Stimulated activated CD4-positive, alpha-beta T cell treated with anti-CD3 and anti-CD28 coated beads, Interleukin-15, amount 100 ng/mL, for 48 hours (primary cell): Measurements from ENCODE around the gene CNTLN.
A peak's percentile ranks its signal among the peaks of the same experiment; 100 is the strongest.
"Not testable (repeated sequence)": the region's sequence is repeated elsewhere in the genome, so short reads cannot be mapped to it uniquely, and the experiment has no call there.

ENCODE experiments used
- DNase-seq, 2 donors: peaks; one replicate each; pipeline ENCODE4 v3.0.0-alpha.2; 2020; ENCODE audit warnings: low read depth in 2 of 2

Gene CNTLN

DNA sequence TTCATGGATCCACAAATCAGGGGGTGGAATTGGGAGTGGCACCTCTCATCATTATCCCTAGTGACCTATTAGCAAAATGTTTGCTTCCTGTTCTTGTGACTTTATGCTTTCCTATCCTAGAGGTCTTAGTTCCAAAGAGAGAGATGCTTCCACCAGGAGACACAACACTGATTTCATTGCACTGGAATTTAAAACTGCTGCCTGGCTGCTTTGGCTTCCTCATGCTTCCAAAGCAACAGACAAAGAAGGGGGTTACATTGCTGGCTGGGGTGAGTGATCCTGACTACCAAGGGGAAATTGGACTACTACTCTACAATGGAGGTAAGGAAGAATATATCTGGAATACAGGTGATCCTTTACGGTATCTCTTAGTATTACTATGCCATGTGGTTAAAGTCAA is 374.9 kb downstream of the CNTLN start:
- no peak for DNase-seq

DNA sequence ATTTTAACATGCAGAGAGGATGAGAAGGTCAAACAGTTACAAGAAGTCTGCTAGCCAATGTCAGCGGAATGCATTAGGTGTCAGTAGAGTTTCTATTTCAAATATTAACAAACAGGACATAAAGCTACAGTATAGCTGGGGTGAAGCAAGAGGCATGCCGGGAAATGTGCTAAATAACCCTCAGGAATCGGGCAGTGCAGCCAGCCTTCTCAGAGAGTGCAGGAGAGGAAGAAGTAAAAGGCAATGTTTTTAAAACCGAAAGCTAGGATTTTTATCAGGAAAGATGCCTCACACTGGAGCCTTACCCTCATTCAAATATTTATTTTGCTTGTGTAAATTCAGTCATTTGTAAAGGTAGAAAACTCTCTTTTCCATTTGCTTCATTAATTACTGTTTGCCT is 384.9 kb downstream of the CNTLN start:
- no peak for DNase-seq

DNA sequence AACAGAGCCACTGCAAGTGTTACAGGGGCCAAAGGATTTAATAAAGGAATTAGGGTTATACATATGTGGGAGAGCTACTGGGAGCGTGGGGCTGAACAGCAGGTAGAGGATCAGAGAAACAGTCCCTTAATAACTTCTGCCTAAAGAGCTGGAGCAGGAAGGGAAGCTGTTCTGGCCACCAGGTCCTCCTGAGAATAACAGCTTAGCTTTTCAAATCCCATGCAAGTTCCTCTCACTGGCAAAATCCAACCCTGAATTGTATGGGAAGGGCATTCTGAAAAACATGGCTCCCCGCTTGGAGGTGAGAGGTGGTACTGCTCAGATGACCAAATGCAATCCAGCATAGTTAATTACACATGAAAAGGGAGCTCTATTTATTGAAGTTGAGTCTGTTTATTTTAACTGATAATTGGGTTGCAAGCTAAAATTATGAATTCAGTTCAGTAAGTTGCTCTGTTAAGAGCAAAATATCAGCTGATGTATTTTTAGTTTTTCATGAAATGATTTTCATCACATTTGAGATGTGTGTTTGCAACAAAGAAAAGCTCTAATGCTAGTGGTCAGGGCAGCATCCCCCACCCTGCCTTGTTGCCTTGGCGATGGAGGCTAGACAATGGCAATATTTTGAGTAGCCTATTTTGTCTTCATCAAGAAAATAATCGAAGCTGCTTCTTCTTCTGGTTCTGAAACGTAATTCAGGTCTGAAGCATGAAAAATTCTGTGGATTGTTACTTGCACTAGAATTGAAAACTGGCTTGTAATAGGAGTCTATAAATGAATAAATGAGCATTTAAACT is 385.6 kb downstream of the CNTLN start:
- no peak for DNase-seq

DNA sequence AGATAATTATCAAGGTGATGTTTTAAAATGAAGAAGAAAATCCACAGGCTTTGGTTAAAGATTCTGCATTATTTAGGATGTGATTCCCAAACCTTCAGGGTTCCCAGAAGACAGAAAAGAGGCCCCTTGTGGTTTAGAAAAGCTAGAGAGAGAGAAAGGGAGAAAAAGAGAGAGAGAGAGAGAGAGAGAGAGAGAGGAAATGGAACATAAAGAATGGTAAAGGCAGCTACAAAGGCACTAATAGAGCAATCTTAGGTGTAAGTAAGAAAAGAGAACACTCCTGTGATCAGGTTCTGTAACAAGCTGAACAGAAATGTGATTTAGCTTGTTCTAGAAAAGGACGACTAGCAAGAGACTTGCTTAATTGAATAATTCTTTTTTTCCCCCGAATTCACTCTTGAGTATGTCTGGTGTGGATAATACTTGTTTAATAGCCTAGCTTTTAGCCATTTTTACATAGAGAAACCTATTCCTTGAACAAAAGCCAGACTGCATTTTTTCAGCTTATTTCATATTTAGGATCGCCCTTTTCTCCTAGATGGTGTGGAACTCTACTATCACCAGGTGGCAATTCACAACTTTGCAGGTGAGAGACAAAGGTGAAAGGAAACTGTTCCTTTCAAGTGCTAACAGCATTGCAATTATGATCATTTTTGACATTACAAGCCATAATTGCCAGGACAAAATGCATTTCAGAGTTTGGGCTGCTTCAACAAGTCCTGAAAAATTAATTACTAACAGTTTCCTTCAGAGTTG is 386.4 kb downstream of the CNTLN start:
- DNase-seq = no peak

DNA sequence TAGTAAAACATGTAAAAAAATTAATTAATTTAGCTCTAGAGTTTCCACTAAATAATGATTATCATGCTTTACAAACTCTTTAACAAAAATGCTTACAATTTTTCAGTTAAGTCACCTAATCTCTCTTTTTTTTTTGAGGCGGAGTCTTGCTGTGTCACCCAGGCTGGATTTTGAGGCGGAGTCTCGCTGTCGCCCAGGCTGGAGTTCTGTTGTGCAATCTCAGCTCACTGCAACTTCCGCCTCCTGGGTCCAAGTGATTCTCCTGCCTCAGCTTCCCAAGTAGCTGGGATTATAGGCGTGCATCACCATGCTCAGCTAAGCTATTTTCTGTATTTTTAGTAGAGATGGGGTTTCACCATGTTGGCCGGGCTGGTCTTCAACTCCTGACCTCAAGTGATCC is 391.9 kb downstream of the CNTLN start:
- DNase-seq = not testable (repeated sequence)

DNA sequence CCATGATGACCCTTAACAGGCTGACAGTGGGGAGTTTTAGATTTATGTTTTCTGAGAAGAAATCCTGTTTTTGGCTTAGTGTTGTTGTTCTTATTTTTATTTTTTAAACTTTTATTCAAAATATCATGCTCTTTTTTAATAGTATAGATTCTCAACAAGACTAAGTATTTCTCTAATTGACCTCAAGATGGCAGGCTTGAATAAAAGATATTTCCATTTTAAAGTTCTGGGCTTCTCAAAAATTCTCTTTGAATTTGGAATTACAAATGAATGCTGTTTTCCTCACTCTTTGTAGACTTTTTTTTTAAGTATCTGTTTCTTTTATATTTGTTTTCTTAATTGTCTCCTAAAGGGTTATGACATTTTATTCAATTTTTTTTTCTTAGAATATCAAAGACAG is 394.0 kb downstream of the CNTLN start:
- no peak for DNase-seq

DNA sequence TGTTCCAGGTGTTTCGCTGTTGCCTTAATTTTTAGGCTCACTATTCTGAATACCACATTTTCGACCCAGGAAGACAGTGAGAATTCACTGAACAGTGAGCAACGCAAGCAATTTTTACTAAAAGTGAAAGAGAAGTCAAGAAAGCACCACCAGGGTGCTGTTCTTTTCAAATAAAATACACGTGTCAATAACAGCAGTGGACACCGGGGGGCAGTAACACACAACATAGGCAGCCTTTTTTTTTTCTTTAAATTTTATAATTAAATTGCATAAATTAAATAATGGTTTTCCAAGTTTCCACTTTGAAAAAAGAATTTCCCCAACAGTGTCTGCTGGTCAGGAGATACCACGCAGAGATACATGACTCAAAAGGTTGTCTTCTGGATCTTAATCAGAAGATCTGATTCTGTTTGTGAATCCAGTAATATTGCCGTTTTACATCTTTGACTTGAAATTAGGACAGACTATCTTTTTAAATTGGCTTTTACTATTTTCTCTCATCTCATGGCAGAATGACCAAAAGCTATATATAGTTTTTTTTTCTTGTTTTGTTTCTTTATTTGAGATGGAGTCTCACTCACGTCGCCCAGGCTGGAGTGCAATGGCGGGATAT is 396.9 kb downstream of the CNTLN start:
- peak in 1 of 2 donors; percentile 8 for DNase-seq

DNA sequence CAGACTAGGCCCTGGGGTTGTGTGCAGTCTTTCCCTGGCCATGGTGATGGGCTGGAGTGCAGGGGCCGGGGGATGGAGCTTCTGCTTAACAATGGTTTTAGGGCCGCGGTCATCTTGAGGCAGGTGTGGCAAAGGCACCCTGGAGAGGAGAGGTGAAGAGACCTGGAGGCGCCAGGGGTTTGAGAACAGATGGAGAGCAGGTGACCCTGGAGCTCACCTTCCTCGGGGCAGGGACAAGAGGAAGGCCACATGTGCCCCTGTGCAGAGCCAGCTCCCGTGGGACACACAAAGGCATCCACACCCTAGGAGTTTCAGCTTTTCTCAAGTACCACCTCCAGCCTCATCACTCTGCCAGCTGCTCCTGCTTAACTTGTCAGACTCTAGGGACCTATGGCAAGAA is 397.6 kb downstream of the CNTLN start:
- no peak for DNase-seq

DNA sequence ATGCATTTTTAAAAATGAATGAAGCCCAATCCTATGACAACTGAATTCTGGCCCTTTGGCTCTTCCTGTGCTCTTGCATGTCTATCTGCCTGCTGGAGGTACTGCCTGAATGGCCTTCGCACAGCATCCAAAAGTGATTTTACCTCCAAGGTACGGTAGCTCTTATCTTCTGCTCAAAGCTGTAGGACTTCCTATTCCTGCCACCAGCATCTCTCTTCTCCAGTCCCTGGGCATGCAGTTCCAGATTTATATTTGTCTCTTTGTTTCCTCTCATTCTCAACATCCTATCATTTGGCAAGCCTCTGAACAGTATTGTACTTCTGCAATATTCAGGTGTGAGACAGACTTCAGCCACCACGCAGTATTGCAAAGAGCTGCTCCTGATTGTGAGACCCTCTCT is 400.3 kb downstream of the CNTLN start:
- no peak for DNase-seq

DNA sequence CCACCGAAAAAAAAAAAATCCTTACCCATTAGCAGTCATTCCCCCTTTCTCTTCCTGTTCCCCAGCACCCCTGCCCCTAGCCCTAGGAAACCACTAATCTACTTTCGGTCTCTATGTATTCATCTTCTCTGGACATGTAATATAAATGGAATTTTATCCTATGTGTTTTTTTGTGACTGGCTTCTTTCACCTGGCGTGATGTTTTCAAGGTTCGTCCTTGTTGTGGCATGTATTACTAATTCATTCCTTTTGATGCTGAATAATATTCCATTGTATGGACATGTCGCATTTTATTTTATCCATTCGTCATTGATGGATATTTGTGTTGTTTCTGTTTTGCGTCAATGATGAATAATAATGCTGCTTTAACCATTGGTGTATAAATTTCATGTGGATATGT is 401.2 kb downstream of the CNTLN start:
- DNase-seq = no peak

DNA sequence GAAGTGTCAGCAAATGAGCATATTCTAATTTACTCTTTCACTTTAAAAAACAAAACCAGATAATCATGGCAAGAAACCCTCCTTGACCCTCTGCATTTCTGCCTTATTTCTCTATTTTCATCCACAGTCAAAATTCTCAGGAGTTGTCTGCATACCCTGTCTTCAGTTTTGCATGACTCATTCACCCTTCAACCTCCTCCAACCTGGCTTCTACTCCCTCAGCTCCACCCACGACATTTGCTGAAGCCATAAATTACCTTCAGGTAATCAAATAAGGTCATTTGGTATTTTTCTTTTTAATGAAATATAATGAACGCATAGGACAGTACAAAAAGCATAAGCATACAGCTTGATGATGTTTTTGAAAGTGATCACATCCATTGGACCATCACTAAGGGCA is 416.2 kb downstream of the CNTLN start:
- no peak for DNase-seq
